H1 (cell line): ENCODE results near the gene KLF12. TPM values are rescaled to one million over a fixed set of nuclear protein-coding genes. Genes with fewer than 3 reads are reported as not detected.

ENCODE experiments used
- CTCF ChIA-PET: fragments of 300-600 bp; sonication (Branson Sonifier 250); formaldehyde crosslinking; loops from one replicate; lab custom pipeline; 2021; ENCODE audit not compliant: partially characterized antibody; lab: Charles Lee
- POLR2A ChIA-PET: fragments of 300-600 bp; sonication (Branson Sonifier 250); formaldehyde crosslinking; loops from one replicate; lab custom pipeline; 2021; ENCODE audit warnings: inconsistent platforms; ENCODE audit not compliant: partially characterized antibody; lab: Charles Lee
- DNase-seq, 2 experiments: peaks; one replicate each; pipeline versions ENCODE4 v3.0.0 to v3.0.0-alpha.2; 2010 to 2022; ENCODE audit warnings: low spot score in 2 of 2, low read depth in 1 of 2, mixed read lengths in 1 of 2
- FAIRE-seq: peaks from 2 replicates; lab custom pipeline; 2011; peaks lifted over from hg19 to GRCh38; lab: Jason Lieb, UNC
- H2AFZ ChIP-seq: 2 replicates; pipeline ENCODE4 v1.8.1; 2012; ENCODE audit warnings: low read length, inconsistent platforms
- H2AK5ac ChIP-seq: 2 replicates; pipeline ENCODE4 v1.6.1; 2013; ENCODE audit warnings: low read depth, low read length
- H2BK120ac ChIP-seq: replicated peaks from 2 replicates; pipeline ENCODE3; 2013; ENCODE audit warnings: low read depth, low read length, inconsistent platforms
- H2BK12ac ChIP-seq: 2 replicates; pipeline ENCODE4 v1.6.1; 2013; ENCODE audit warnings: low read depth, low read length
- H2BK15ac ChIP-seq: 2 replicates; pipeline ENCODE4 v1.6.1; 2013; ENCODE audit warnings: low read length
- H2BK20ac ChIP-seq: 2 replicates; pipeline ENCODE4 v1.6.1; 2013; ENCODE audit warnings: low read length
- H2BK5ac ChIP-seq: 2 replicates; pipeline ENCODE4 v1.6.1; 2013; ENCODE audit warnings: low read depth, low read length
- H3K14ac ChIP-seq: 2 replicates; pipeline ENCODE4 v1.6.1; 2013; ENCODE audit warnings: inconsistent platforms; ENCODE audit not compliant: insufficient read length
- H3K18ac ChIP-seq: 2 replicates; pipeline ENCODE4 v1.6.1; 2013; ENCODE audit warnings: low read length; ENCODE audit errors: extremely low read depth
- H3K23ac ChIP-seq: 2 replicates; pipeline ENCODE4 v1.6.1; 2013; ENCODE audit warnings: inconsistent platforms; ENCODE audit not compliant: insufficient read length
- H3K23me2 ChIP-seq: 2 replicates; pipeline ENCODE4 v1.6.1; 2013; ENCODE audit warnings: low read depth, low read length
- H3K27ac ChIP-seq: 2 replicates; pipeline ENCODE4 v1.6.1; 2011; ENCODE audit warnings: low read depth, low read length, inconsistent platforms
- H3K27me3 ChIP-seq, 4 experiments: replicated peaks in 1 of 4; 1 replicate in 1 of 4; 2 replicates in 3 of 4; pipeline versions ENCODE4 v1.6.1 to v1.8.1; 2011 to 2013; ENCODE audit warnings: low read length in 3 of 4, mild to moderate bottlenecking in 3 of 4, inconsistent platforms in 2 of 4, mixed read lengths in 2 of 4, moderate library complexity in 1 of 4; ENCODE audit not compliant: control insufficient read depth in 3 of 4, insufficient read depth in 3 of 4; ENCODE audit errors: extremely low read depth in 1 of 4
- H3K36me3 ChIP-seq, 4 experiments: 2 replicates each; pipeline versions ENCODE4 v1.6.1 to v1.8.1; 2011 to 2013; ENCODE audit warnings: mild to moderate bottlenecking in 4 of 4, low read length in 3 of 4, moderate library complexity in 2 of 4, control low read depth in 1 of 4, inconsistent platforms in 1 of 4; ENCODE audit not compliant: insufficient read depth in 4 of 4, control insufficient read depth in 2 of 4
- H3K4ac ChIP-seq: replicated peaks from 2 replicates; pipeline ENCODE3; 2013; ENCODE audit warnings: low read length, low read depth, mixed read lengths, inconsistent platforms; ENCODE audit not compliant: insufficient read length
- H3K4me1 ChIP-seq, 4 experiments: replicated peaks in 1 of 4; 1 replicate in 1 of 4; 2 replicates in 3 of 4; pipeline versions ENCODE4 v1.6.1 to v1.8.1; 2011 to 2013; ENCODE audit warnings: low read length in 3 of 4, inconsistent platforms in 2 of 4, mixed read lengths in 1 of 4; ENCODE audit not compliant: insufficient read depth in 4 of 4, control insufficient read depth in 3 of 4
- H3K4me2 ChIP-seq, 2 experiments: 2 replicates each; pipeline versions ENCODE4 v1.6.1 to v1.8.1; 2011 to 2013; ENCODE audit warnings: low read depth in 2 of 2, low read length in 2 of 2, control low read depth in 1 of 2, inconsistent platforms in 1 of 2, mild to moderate bottlenecking in 1 of 2; ENCODE audit not compliant: insufficient read depth in 1 of 2
- H3K4me3 ChIP-seq, 4 experiments: fragments of 200-600, 300-600 bp in 1 of 4; sonication (generic), shearing (Covaris generic), sonication (Bioruptor Twin) in 1 of 4; 2 replicates each; pipeline versions ENCODE4 v1.5.1 to v1.8.1; 2011 to 2016; ENCODE audit warnings: low read length in 4 of 4, low read depth in 3 of 4, control low read depth in 2 of 4, inconsistent platforms in 2 of 4, mild to moderate bottlenecking in 2 of 4, mixed read lengths in 1 of 4, moderate library complexity in 1 of 4; ENCODE audit not compliant: insufficient read depth in 2 of 4; ENCODE audit errors: extremely low read depth in 1 of 4
- H3K56ac ChIP-seq: replicated peaks from 2 replicates; pipeline ENCODE3; 2013; ENCODE audit warnings: low read depth, mild to moderate bottlenecking, mixed read lengths, low read length, inconsistent platforms; ENCODE audit not compliant: insufficient read length
- H3K79me1 ChIP-seq: 2 replicates; pipeline ENCODE4 v1.6.1; 2013; ENCODE audit warnings: low read depth, low read length, control low read depth
- H3K79me2 ChIP-seq, 2 experiments: 2 replicates each; pipeline versions ENCODE4 v1.6.1 to v1.8.1; 2012 to 2013; ENCODE audit warnings: low read length in 2 of 2, mild to moderate bottlenecking in 2 of 2, inconsistent platforms in 1 of 2; ENCODE audit not compliant: insufficient read depth in 2 of 2, control insufficient read depth in 1 of 2
- H3K9ac ChIP-seq, 4 experiments: replicated peaks in 1 of 4; 1 replicate in 1 of 4; 2 replicates in 3 of 4; pipeline versions ENCODE4 v1.6.1 to v1.8.1; 2011 to 2013; ENCODE audit warnings: low read depth in 3 of 4, low read length in 3 of 4, control low read depth in 2 of 4, mild to moderate bottlenecking in 2 of 4, moderate library complexity in 2 of 4, inconsistent platforms in 1 of 4; ENCODE audit errors: extremely low read depth in 1 of 4
- H3K9me3 ChIP-seq, 2 experiments: 2 replicates each; pipeline versions ENCODE4 v1.6.1 to v1.8.1; 2012 to 2013; ENCODE audit warnings: mild to moderate bottlenecking in 2 of 2, moderate library complexity in 2 of 2, control low read depth in 1 of 2, inconsistent platforms in 1 of 2, low read depth in 1 of 2, low read length in 1 of 2, mixed read lengths in 1 of 2; ENCODE audit not compliant: insufficient read depth in 2 of 2
- H4K20me1 ChIP-seq, 2 experiments: replicated peaks in 1 of 2; 2 replicates each; pipeline versions ENCODE3 to v1.8.1; 2011 to 2013; ENCODE audit warnings: inconsistent platforms in 2 of 2, low read length in 2 of 2, mild to moderate bottlenecking in 1 of 2; ENCODE audit not compliant: insufficient read depth in 2 of 2, control insufficient read depth in 1 of 2
- H4K5ac ChIP-seq: 2 replicates; pipeline ENCODE4 v1.6.1; 2013; ENCODE audit warnings: low read length, low read depth, mixed read lengths, inconsistent platforms; ENCODE audit not compliant: insufficient read length
- H4K8ac ChIP-seq: 2 replicates; pipeline ENCODE4 v1.8.0; 2013; ENCODE audit warnings: mild to moderate bottlenecking, moderate library complexity, low read length, inconsistent platforms; ENCODE audit not compliant: insufficient read depth; ENCODE audit errors: extremely low read depth
- H4K91ac ChIP-seq: replicated peaks from 2 replicates; pipeline ENCODE3; 2013; ENCODE audit warnings: low read length, mixed read lengths, inconsistent platforms; ENCODE audit not compliant: insufficient read length
- CHD2 ChIP-seq: IDR thresholded peaks from 2 replicates; pipeline ENCODE4 v1.6.1; 2012; ENCODE audit warnings: low read length, improper control_type of control experiment
- PHF8 ChIP-seq: fragments of 200-600 bp; sonication (generic); conservative IDR thresholded peaks from 2 replicates; pipeline ENCODE4 v1.7.1; 2012; ENCODE audit warnings: low read depth, mild to moderate bottlenecking, inconsistent platforms, low read length, moderate library complexity
- SIN3A ChIP-seq, 2 experiments: IDR thresholded peaks in 1 of 2; conservative IDR thresholded peaks in 1 of 2; 2 replicates each; pipeline ENCODE4 v1.6.1; 2011 to 2012; ENCODE audit warnings: low read length in 2 of 2, improper control_type of control experiment in 1 of 2, low read depth in 1 of 2, mild to moderate bottlenecking in 1 of 2
- SIRT6 ChIP-seq: IDR thresholded peaks from one replicate; pipeline ENCODE4 v1.7.1; 2012; ENCODE audit warnings: low read length, inconsistent platforms
- SP2 ChIP-seq: IDR thresholded peaks from 2 replicates; pipeline ENCODE4 v1.6.1; 2012; ENCODE audit warnings: mild to moderate bottlenecking, low read length, inconsistent platforms
- SP4 ChIP-seq: IDR thresholded peaks from 2 replicates; pipeline ENCODE4 v1.6.1; 2012; ENCODE audit warnings: low read length, inconsistent platforms
- TAF1 ChIP-seq: IDR thresholded peaks from 2 replicates; pipeline ENCODE4 v1.6.1; 2011; ENCODE audit warnings: mild to moderate bottlenecking, low read depth, low read length
- TBP ChIP-seq: IDR thresholded peaks from 2 replicates; pipeline ENCODE4 v1.6.1; 2011; ENCODE audit warnings: low read depth, low read length, improper control_type of control experiment
- TEAD4 ChIP-seq: IDR thresholded peaks from 2 replicates; pipeline ENCODE4 v1.6.1; 2012; ENCODE audit warnings: low read depth, low read length, inconsistent platforms, mixed read lengths
- ZNF274 ChIP-seq: IDR thresholded peaks from 2 replicates; pipeline ENCODE4 v1.7.0; 2012; ENCODE audit warnings: low read length, borderline replicate concordance; ENCODE audit errors: extremely low read depth
- WGBS, 2 experiments: shearing (Covaris generic) in 1 of 2; methylation state at CpG; one replicate each; pipeline versions ENCODE4 v1.1.6 to v1.1.7; 2013 to 2015; ENCODE audit warnings: low lambda C conversion rate in 2 of 2, mixed read lengths in 2 of 2, inconsistent platforms in 1 of 2, low coverage in 1 of 2, missing lambda C conversion rate in 1 of 2; ENCODE audit not compliant: insufficient replicate concordance in 2 of 2, insufficient coverage in 1 of 2, insufficient read length in 1 of 2; ENCODE audit errors: extremely low coverage in 1 of 2, missing lambda C conversion rate in 1 of 2; 5-methylcytosine and 5-hydroxymethylcytosine counted together
- polyA plus RNA-seq, 7 experiments: library from polyadenylated mRNA; depleted of rRNA in 3 of 7; stranded (reverse) in 5 of 7; unstranded in 2 of 7; fragments of >200 nt in 5 of 7; fragments of 200-250 nt in 2 of 7; gene quantifications; 1 replicate in 5 of 7; 2 replicates in 1 of 7; 4 replicates in 1 of 7; pipeline versions ENCODE4 v1.2.1 to v1.2.3, GENCODE V29; 2011 to 2013; ENCODE audit warnings: missing spikeins in 2 of 7, mixed read lengths in 2 of 7
- total RNA-seq: library from RNA; stranded (reverse); fragmentation: NEBNext Ultra II Directional; extraction: Animal tissue kit (Norgen Biotek cat#: 25700); gene quantifications from 2 replicates; pipeline ENCODE4 v1.2.1, GENCODE V29; 2021
- TF ChIP-seq, protein P1 (sequence below): IDR thresholded peaks from 2 replicates; pipeline ENCODE4 v1.6.1; 2011; ENCODE audit warnings: low read depth, mild to moderate bottlenecking, low read length; ENCODE audit not compliant: insufficient read depth

The KLF12 gene
- total and polyA plus RNA-seq, 2 of the 8 experiments (the other 6 are each of a cell fraction or from before 2014, with no cell fraction given), result 6.6 to 12.1 TPM

DNA sequence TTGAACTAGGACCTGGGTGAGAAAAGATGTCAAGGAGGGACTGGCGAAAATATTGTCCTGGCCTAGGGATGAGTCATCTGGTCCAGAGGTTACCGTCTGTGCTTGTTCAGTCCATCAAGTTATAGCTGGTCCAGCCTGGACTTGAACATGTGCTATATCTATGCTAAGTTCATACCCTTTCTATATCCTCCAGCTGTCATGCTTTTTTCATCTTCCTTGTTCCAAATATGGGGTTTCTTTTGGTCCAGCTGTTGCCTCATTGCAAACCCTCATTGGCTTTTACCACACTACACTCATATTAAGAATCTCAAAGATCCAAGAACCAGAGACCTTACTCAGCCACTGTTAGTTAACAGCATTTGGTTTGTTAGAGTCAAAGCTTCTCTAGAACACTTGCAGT, 19.1 kb upstream of the KLF12 start:
- ChIA-PET CTCF (interaction anchor here (1.9 kb wide), 1 partner anchor 13 kb away, joined by 5 read pairs; no protein-coding TSS in a partner anchor), POLR2A (no interaction called here)
- no peaks in the 10 kb centered on the region for H3K79me2 ChIP-seq
- H2AK5ac ChIP-seq, result no peak overlapping the region
- H3K9ac ChIP-seq, result no peak overlapping the region
- no peaks in the 10 kb centered on the region; a peak in 1 of 7 replicates for H3K4me1 ChIP-seq
- no peaks in the 10 kb centered on the region for H4K20me1 ChIP-seq
- no peak overlapping the region for H3K56ac ChIP-seq
- no peak for DNase-seq
- H3K4me2 ChIP-seq, result no peak overlapping the region
- no peak overlapping the region for H3K23ac ChIP-seq
- H3K27ac ChIP-seq, result no peak overlapping the region
- FAIRE-seq, result no peak
- H4K91ac ChIP-seq, result no peak overlapping the region
- H4K8ac ChIP-seq, result no peak overlapping the region
- no peaks in the 10 kb centered on the region for H3K36me3 ChIP-seq
- no peak overlapping the region for H4K5ac ChIP-seq
- H3K14ac ChIP-seq, result no peak overlapping the region
- no peak overlapping the region for H2BK20ac ChIP-seq
- 94% methylated on average over 2 of the region's 2 CpGs; no CpG with 5 or more reads in 1 of the 2 experiments for WGBS, 2 experiments
- H3K9me3 ChIP-seq, result no peaks in the 10 kb centered on the region
- no peak overlapping the region for H3K4ac ChIP-seq
- no peaks in the 10 kb centered on the region for H3K79me1 ChIP-seq
- no peak overlapping the region for H2BK15ac ChIP-seq
- H3K4me3 ChIP-seq, result no peak overlapping the region
- no peak overlapping the region for H2BK5ac ChIP-seq
- H2AFZ ChIP-seq, result 0 out of 2 replicates have a peak overlapping the region, but pooled peaks have one; percentile 64
- H2BK12ac ChIP-seq, result no peak overlapping the region
- H3K18ac ChIP-seq, result no peak overlapping the region
- no peaks in the 10 kb centered on the region for H3K23me2 ChIP-seq
- H3K27me3 ChIP-seq, result no peaks in the 10 kb centered on the region
- no peak overlapping the region for H2BK120ac ChIP-seq
- TF ChIP-seq ZNF274 (no peak), PHF8 (no peak), SP4 (no peak), SIRT6 (no peak), SP2 (no peak), TBP (no peak), TEAD4 (no peak), TAF1 (no peak), CHD2 (no peak), SIN3A (conservative IDR thresholded peaks at IDR 0.05 in 1 of 2, IDR thresholded peaks at IDR 0.05 in 1 of 2; ENCODE audit: low read depth in 1 of 2, low read length in 2 of 2) (no peak)
- TF ChIP-seq, protein P1, sequence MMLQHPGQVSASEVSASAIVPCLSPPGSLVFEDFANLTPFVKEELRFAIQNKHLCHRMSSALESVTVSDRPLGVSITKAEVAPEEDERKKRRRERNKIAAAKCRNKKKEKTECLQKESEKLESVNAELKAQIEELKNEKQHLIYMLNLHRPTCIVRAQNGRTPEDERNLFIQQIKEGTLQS, result no peak
